HG02763 (cell line): ENCODE measurements around the gene PPP2R5B.
A peak's percentile ranks its signal among the peaks of the same experiment; 100 is the strongest.

Experiments used
- ATAC-seq: cut with Tn5 transposase; IDR thresholded peaks from one replicate; pipeline ENCODE4 v1.9.1; 2021; ENCODE audit warnings: mild to moderate bottlenecking, moderate library complexity; ENCODE audit not compliant: unreplicated experiment

The PPP2R5B gene

DNA sequence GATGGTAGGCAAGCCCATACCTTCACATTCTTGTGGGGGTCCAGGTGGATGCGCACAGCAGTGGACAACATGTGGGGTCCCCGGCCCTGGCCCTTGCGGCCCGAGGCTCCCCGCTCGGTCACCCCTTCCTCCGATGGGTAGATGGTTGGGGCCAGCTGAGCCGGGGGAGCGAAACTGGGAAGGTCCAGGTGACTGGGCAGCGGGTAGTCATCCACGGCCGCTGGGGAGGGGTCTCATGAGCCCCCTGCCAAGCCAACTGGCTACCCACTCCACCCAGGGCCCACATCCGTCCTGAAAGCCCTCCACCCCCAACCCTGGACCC, 18.2 kb upstream of the PPP2R5B start:
- ATAC-seq = no peak

GRCh38 chr11:64908766-64909165, 15.7 kb upstream of the PPP2R5B start:
- ATAC-seq = no peak

DNA sequence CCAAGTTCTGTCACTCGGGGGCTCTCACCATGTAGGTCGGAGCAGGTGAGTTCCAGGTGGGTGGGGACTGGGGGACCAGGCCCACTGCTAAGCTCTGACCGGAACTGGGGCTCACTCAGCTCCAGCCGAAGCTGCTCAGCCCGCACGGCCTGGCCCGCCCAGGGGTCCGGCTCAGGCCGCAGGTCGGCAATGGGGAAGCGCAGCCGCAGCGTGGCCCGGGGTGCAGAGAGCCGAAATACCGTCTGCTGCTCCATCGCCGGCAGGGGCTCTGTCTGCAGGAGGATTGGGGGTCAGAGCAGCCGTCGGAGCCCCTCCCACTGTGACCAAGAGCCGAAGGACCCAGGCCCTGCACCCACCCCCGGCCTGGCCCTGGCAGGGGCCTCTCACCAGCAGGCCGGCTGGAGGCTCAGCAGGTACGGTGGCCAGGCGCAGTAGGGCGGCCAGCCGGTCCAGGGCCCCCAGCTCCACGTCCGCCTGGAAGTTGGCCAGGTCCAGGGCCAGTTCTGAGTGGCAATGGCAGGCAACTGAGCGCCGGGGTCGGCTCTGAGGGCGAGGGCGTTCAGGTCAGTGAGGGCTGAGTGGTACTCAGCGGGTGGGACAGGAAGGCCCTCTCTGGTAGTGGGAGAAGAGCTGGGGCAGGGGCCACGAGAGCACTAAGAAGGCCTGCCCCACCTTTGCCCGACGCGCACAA, 14.7 kb upstream of the PPP2R5B start:
- no peak for ATAC-seq

- ATAC-seq = no peak
These were observed 13.9 kb upstream of the PPP2R5B start for GRCh38 chr11:64910451-64911093.

DNA sequence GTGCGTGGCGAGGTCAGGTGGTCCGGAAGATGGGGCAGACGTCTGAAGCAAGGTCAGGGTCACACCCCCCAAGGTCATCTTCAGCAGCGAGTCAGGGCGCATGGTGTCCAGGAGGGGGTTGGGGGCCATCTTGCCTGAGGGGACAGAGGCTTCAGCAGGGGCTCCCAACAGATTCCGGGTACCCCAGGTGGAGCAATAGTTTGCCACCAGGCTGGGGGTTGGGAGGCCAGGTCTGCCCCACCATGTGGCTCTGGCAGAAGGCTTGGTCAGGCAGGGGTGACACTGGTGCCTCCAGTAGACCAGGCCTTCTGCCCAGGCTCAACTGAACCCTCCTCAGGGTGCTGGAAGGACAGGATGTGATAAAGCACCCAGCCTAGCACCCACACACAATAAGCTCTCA, 13.3 kb upstream of the PPP2R5B start:
- ATAC-seq = no peak

DNA sequence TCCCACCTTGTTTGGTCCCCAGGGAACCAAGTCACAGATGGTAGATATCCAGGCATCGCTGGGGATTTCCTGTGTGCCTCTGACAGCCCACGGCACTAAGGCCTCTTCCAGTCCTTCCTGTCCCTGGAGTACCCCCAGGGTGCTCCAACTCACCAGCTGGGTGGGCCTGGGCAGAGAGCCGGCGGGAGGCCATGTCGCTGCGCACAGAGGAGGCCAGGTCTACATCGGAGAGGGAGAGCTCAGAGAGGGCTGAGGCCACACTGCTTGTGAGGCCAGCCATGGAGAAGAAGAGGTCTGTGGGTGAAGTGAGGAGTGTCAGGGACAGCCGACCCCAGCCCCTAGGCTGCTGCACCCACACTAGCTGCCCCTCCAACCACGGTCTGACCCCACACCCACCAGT, 12.8 kb upstream of the PPP2R5B start:
- ATAC-seq = no peak

DNA sequence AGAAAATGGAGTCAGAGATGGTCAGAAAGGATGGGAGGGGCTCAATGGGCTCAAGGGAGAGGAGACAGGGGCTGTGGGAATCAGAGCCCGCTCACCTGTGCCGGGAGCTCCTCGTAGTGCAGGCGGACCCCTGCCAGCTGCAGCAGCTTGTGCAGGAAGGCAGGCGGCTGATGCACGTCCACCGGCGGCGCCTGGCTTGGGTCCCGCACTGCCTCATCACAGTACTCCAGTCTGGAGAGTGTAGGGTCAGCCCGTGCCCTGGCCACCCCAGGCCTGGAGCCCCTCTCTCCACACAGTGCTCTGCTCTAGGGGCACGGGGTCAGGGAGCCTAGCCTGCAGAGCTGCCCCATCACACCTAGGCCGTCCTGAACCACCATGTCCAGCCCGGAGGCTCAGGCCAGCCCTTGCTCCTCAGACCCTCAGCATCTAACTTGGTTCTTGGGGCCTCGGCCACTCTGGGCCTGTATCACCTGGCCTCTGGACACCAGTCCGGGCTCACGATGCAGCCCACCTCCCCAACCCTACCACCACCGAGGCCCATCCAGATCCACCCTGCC, 11.2 kb upstream of the PPP2R5B start:
- ATAC-seq = no peak

- ATAC-seq = no peak
These were observed 10.4 kb upstream of the PPP2R5B start for GRCh38 chr11:64914123-64914522.

DNA sequence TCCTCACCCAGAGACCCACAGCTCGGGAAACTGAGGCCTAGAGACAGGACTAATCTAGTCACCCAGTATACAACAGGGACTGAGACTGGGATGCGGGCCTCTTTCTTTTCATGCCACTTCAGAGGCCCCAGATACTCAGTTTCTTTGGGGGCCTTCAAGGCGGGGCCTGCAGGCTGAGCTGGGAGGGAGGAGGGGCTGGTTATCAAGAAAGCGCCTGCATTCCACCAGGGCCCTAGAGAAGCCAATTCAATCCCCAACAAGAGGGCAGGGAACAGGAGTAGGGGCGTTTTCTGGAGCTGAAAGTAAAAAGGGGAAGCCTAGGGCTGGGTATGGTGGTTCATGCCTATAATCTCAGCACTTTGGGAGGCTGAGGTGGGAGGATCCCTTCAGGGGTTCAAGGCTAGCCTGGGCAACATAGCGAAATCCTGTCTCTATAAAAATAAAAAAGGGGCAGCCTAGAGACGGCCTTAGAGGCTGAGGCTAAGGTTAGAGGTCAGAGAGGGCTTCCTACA, 9.1 kb upstream of the PPP2R5B start:
- ATAC-seq = no peak

DNA sequence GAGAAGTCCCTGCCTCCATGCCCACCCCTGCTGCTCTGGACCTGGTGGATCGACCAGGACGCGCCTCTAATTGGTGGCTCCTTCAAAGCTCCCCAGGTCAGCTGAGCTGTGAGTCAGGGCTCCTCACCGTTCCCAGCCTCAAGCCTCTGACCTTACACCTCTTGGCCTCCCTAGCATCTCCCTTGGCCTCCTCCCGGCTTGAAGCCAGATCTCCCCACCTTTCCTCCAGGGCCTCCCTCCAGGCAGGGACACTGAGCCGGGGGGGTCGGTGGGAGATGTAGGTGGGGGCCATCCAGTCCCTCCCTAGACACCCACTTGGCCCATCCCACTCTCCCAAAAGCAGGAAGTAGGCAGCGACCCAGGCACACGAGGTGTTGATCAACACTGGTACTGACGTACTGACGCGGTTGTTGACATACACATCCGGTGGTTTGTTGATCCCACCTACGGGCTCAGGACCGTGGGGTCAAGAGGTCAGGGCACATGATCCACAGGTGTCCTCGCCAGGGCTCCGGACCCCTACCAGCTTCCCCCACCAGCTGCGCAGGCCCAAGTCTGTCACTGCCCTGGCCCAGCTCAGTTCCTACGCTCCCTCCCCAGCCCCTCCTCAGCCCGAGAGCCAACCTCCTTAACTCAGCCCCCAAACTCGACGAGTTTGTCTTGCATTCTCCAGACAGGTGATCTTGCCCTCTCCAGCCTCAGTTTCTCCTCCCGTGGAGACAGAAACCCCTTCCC, 8.3 kb upstream of the PPP2R5B start:
- no peak for ATAC-seq

DNA sequence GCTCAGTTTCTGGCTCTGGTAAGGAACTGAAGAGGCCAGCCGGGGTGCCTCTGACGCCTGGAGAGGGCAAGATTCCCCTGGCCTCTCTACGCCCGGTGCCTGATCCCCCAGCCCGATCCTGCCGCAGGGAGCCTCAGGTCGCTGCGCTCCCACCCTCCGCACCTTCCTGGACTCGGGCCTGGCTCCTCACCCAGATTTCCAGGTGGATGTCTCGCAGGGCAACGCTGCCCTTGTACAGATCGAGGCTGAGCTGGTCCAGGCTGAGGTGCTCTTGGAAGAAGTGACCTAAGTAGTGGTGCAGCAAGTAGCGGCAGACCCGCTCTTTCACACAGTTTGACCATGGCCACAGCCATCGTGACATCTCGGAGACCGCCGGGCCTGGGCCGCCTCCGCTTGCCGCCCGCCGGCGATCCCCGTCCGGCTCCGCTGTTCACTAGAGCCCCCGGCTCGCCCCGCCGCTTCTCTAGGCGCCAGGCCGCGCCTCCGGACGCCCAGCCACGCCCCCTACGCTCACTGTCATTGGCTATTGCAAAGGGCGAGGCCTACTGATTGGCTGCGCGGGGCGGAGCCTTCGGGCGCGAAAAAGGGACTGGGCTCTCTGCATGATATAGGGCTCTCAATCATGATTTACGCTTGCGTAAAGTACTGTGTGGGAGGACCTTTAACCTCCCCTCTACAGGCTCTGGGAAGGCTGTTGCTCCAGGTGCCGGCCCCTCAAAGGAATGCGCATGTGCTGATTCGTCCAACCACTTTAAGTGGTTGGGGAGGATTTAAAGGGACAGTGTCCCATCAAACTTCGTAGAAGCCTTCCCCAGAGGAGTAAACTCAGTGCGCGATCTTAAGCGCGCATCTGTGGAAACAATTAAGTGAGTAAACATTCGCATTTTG, 7.5 kb upstream of the PPP2R5B start, which contains the start of gene ATG2A:
ATG2A (minus strand) TSS at position 435 of the 888 bp plus-strand sequence; CDS start at position 361, 74 bp downstream.
- ATAC-seq = peak; percentile 92

DNA sequence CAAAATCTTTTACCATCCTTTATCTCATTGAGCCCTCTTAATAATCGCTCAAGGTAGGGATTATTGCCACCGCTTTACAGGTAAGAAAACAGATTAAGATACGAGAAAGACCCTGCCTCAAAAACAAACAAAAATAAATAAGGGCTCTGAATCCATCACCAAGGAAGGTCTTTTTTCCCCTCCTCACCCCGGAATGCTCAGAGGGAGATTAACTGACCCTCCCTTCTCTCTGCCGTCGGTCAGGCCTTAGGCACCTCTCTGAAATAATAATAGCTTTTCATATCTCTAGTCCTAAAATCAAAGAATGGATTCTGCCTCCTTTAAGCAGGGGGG, 6.9 kb upstream of the PPP2R5B start:
- ATAC-seq = no peak

GRCh38 chr11:64918017-64918416, 6.5 kb upstream of the PPP2R5B start:
- ATAC-seq = no peak

DNA sequence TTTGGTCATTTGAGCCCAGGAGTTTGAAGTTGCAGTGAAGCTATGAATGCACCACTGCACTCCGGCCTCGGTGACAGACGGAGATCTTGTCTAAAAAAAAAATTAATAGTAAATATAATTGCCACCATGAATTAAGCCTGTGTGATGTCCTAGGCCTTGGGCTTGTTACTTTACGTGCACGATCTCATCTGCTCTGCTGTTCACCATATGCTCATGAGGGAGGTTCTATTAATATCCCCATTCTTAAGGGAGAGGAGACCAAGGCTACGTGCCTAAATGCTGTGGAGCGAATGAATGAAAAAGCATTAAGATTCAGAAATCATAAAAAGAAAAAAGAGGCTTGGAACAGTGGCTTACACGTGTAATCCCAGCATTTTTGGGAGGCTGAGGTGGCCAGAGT, 4.9 kb upstream of the PPP2R5B start:
- ATAC-seq = no peak

GRCh38 chr11:64920124-64920523, 4.4 kb upstream of the PPP2R5B start:
- no peak for ATAC-seq

DNA sequence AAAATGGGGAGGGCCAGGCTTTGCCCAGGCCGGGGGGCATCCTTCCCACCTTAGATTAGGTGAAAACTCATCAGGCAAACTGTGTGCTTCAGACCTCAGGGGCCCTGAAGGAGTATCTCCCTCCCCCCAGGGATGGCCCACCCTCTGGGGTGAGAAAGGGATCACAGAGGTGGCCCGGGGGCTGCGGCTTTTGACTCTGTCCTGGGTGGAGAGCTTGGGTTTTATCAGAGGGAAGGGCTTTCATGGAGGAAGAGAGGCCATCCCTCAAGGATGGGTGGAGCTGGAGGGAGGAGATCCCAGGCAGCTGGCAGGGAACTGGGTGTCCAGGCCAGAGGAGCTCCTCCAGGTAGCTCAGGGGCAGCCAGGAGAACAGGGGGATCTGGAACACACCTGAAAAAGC, 3.1 kb upstream of the PPP2R5B start:
- no peak for ATAC-seq

GRCh38 chr11:64923151-64923661, 1.3 kb upstream of the PPP2R5B start:
- no peak for ATAC-seq

DNA sequence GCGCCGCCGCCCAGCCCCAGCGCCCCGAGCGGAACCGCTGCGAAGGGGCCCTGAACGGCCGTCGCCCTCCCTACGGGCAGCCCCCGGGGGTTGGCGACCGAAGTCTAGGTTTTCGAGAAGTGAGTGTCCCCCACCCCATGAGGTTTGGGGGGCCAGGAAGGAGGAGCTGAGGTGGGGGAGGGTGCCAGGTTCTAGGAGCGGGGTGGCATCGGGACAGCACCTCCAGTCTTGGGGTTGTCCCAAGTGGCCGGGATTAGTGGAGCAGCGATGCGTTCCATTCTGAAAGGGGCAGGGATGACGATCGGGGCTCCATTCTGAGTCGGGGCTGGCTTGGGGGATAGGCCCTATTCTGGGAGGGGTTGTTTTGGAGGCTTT, 408 bp downstream of the PPP2R5B start:
- no peak for ATAC-seq

- ATAC-seq = no peak
These were observed 1.3 kb downstream of the PPP2R5B start for GRCh38 chr11:64925536-64926436.

- no peak for ATAC-seq
These were observed 2.2 kb downstream of the PPP2R5B start for GRCh38 chr11:64926689-64927088.
